HepG2 (cell line): ENCODE results near the gene ZNF48. TPM values are rescaled to one million over a fixed set of nuclear protein-coding genes. Genes with fewer than 3 reads are reported as not detected.

ENCODE experiments used
- ATF1 ChIP-seq: IDR thresholded peaks from 2 replicates; pipeline ENCODE4 v1.6.1; 2016; ENCODE audit warnings: mild to moderate bottlenecking, control low read depth
- ELF1 ChIP-seq: sonication (generic); formaldehyde crosslinking; IDR thresholded peaks from 2 replicates; pipeline ENCODE4 v1.4.0; 2020; ENCODE audit warnings: missing genetic modification reagents
- FOXK1 ChIP-seq: sonication (generic); formaldehyde crosslinking; IDR thresholded peaks from 2 replicates; pipeline ENCODE4 v1.4.0; 2020; ENCODE audit warnings: low read depth, missing genetic modification reagents, borderline replicate concordance
- NFIB ChIP-seq: sonication (generic); formaldehyde crosslinking; IDR thresholded peaks from 2 replicates; pipeline ENCODE4 v1.9.0; 2021; ENCODE audit warnings: missing genetic modification reagents, mild to moderate bottlenecking, borderline replicate concordance
- ZFP36L2 ChIP-seq: sonication (generic); formaldehyde crosslinking; IDR thresholded peaks from 2 replicates; pipeline ENCODE4 v1.4.0; 2020; ENCODE audit warnings: missing genetic modification reagents
- ZNF337 ChIP-seq: sonication (generic); formaldehyde crosslinking; IDR thresholded peaks from 2 replicates; pipeline ENCODE4 v1.5.1; 2020; ENCODE audit warnings: missing genetic modification reagents, low read depth, mild to moderate bottlenecking, borderline replicate concordance
- ZNF737 ChIP-seq: sonication (generic); formaldehyde crosslinking; IDR thresholded peaks from 2 replicates; pipeline ENCODE4 v1.5.0; 2020; ENCODE audit warnings: missing genetic modification reagents, mild to moderate bottlenecking, borderline replicate concordance
- polyA plus RNA-seq, 8 experiments: library from polyadenylated mRNA; depleted of rRNA in 3 of 8; stranded (reverse) in 7 of 8; unstranded in 1 of 8; fragments of >200 nt; fragmentation: Illumina TruSeq in 4 of 8; extraction: Trizol in 4 of 8; gene quantifications; 2 replicates each; pipeline versions ENCODE4 v1.2.1 to v1.2.3, GENCODE V29; 2011 to 2016; ENCODE audit warnings: low read depth in 4 of 8, missing spikeins in 1 of 8, mixed read lengths in 1 of 8; ENCODE audit not compliant: insufficient read depth in 1 of 8
- total RNA-seq, 5 experiments: library from RNA; depleted of rRNA; stranded (reverse); fragments of >200 nt; fragmentation: Illumina TruSeq; extraction: Trizol; gene quantifications; 2 replicates each; pipeline ENCODE4 v1.2.3, GENCODE V29; 2016; ENCODE audit warnings: low read depth in 1 of 5
- TF ChIP-seq, protein P1 (sequence below): sonication (generic); formaldehyde crosslinking; IDR thresholded peaks from 2 replicates; pipeline ENCODE4 v1.5.1; 2020; ENCODE audit warnings: missing genetic modification reagents, mild to moderate bottlenecking, borderline replicate concordance
- TF ChIP-seq, protein P2 (sequence below): sonication (generic); formaldehyde crosslinking; IDR thresholded peaks from 2 replicates; pipeline ENCODE4 v1.4.0; 2020; ENCODE audit warnings: missing genetic modification reagents
- TF ChIP-seq, protein P3 (sequence below): sonication (generic); formaldehyde crosslinking; IDR thresholded peaks from 2 replicates; pipeline ENCODE4 v1.4.0; 2020; ENCODE audit warnings: missing genetic modification reagents
- TF ChIP-seq, protein P4 (sequence below): sonication (generic); formaldehyde crosslinking; IDR thresholded peaks from 2 replicates; pipeline ENCODE4 v1.4.0; 2020; ENCODE audit warnings: missing genetic modification reagents, mild to moderate bottlenecking, borderline replicate concordance
- TF ChIP-seq, protein P5 (sequence below): sonication (generic); formaldehyde crosslinking; IDR thresholded peaks from 2 replicates; pipeline ENCODE4 v1.8.1; 2023; ENCODE audit warnings: mild to moderate bottlenecking, inconsistent platforms, moderate library complexity, missing genetic modification reagents, borderline replicate concordance

The ZNF48 gene
- total and polyA plus RNA-seq, 2 of the 13 experiments (the other 11 are each of a cell fraction or from before 2014, with no cell fraction given) = 9.9 to 12.3 TPM

DNA sequence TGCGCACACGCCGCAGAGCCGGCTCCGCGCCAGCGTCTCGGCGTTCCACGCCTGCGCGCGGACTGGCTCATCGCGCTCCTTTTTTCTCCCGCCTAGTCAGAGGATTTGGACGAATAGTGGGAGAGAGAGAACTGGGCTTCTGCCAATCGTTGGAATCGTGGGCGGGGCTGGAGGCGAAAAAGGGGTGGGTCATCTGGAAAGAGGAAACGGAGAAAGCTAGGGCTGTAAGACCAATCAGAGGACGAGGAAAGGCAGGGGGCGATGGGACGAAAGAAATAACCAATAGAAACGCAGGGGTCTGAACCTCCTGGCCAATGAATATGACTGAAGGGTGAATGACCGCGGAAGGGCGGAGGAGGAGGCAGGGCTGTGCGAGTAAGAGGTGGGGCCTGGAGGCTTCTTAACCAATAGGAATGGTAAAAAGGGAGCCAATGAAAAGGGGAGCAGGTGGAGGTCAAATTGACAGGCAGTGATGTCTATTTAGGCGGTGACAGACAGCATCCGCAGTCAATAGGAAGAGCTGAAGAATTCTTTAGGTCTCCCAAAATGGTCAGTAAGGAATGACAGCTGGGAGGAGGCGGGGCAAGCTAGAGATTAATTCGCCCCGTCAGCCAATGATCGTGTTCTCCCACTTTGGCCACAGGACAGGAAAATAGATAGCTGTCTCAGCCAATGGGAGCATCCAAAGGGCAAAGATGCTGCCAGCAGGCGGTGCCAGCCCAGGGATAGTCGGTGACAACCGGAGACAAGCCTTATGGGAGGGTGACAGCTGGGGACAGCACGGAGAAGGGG is 24.6 kb upstream of the ZNF48 start, which contains the start of gene TBC1D10B (continued):
- TF ChIP-seq, protein P1, sequence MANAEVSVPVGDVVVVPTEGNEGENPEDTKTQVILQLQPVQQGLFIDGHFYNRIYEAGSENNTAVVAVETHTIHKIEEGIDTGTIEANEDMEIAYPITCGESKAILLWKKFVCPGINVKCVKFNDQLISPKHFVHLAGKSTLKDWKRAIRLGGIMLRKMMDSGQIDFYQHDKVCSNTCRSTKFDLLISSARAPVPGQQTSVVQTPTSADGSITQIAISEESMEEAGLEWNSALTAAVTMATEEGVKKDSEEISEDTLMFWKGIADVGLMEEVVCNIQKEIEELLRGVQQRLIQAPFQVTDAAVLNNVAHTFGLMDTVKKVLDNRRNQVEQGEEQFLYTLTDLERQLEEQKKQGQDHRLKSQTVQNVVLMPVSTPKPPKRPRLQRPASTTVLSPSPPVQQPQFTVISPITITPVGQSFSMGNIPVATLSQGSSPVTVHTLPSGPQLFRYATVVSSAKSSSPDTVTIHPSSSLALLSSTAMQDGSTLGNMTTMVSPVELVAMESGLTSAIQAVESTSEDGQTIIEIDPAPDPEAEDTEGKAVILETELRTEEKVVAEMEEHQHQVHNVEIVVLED (CRISPR knock-in tag) = peak; percentile 40; the same call in 1 of the 2 replicates
- TF ChIP-seq ELF1 (CRISPR knock-in tag) (peak; percentile 76), ZNF737 (CRISPR knock-in tag) (no peak), NFIB (CRISPR knock-in tag) (no peak), FOXK1 (CRISPR knock-in tag) (no peak; the same call in 1 of the 2 replicates), ZNF337 (CRISPR knock-in tag) (no peak), ZFP36L2 (CRISPR knock-in tag) (no peak), ATF1 (CRISPR knock-in tag) (peak; percentile 93)
- TF ChIP-seq, protein P2, sequence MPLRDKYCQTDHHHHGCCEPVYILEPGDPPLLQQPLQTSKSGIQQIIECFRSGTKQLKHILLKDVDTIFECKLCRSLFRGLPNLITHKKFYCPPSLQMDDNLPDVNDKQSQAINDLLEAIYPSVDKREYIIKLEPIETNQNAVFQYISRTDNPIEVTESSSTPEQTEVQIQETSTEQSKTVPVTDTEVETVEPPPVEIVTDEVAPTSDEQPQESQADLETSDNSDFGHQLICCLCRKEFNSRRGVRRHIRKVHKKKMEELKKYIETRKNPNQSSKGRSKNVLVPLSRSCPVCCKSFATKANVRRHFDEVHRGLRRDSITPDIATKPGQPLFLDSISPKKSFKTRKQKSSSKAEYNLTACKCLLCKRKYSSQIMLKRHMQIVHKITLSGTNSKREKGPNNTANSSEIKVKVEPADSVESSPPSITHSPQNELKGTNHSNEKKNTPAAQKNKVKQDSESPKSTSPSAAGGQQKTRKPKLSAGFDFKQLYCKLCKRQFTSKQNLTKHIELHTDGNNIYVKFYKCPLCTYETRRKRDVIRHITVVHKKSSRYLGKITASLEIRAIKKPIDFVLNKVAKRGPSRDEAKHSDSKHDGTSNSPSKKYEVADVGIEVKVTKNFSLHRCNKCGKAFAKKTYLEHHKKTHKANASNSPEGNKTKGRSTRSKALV = no peak
- TF ChIP-seq, protein P3, sequence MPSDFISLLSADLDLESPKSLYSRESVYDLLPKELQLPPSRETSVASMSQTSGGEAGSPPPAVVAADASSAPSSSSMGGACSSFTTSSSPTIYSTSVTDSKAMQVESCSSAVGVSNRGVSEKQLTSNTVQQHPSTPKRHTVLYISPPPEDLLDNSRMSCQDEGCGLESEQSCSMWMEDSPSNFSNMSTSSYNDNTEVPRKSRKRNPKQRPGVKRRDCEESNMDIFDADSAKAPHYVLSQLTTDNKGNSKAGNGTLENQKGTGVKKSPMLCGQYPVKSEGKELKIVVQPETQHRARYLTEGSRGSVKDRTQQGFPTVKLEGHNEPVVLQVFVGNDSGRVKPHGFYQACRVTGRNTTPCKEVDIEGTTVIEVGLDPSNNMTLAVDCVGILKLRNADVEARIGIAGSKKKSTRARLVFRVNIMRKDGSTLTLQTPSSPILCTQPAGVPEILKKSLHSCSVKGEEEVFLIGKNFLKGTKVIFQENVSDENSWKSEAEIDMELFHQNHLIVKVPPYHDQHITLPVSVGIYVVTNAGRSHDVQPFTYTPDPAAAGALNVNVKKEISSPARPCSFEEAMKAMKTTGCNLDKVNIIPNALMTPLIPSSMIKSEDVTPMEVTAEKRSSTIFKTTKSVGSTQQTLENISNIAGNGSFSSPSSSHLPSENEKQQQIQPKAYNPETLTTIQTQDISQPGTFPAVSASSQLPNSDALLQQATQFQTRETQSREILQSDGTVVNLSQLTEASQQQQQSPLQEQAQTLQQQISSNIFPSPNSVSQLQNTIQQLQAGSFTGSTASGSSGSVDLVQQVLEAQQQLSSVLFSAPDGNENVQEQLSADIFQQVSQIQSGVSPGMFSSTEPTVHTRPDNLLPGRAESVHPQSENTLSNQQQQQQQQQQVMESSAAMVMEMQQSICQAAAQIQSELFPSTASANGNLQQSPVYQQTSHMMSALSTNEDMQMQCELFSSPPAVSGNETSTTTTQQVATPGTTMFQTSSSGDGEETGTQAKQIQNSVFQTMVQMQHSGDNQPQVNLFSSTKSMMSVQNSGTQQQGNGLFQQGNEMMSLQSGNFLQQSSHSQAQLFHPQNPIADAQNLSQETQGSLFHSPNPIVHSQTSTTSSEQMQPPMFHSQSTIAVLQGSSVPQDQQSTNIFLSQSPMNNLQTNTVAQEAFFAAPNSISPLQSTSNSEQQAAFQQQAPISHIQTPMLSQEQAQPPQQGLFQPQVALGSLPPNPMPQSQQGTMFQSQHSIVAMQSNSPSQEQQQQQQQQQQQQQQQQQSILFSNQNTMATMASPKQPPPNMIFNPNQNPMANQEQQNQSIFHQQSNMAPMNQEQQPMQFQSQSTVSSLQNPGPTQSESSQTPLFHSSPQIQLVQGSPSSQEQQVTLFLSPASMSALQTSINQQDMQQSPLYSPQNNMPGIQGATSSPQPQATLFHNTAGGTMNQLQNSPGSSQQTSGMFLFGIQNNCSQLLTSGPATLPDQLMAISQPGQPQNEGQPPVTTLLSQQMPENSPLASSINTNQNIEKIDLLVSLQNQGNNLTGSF (CRISPR knock-in tag) = no peak
- TF ChIP-seq, protein P4, sequence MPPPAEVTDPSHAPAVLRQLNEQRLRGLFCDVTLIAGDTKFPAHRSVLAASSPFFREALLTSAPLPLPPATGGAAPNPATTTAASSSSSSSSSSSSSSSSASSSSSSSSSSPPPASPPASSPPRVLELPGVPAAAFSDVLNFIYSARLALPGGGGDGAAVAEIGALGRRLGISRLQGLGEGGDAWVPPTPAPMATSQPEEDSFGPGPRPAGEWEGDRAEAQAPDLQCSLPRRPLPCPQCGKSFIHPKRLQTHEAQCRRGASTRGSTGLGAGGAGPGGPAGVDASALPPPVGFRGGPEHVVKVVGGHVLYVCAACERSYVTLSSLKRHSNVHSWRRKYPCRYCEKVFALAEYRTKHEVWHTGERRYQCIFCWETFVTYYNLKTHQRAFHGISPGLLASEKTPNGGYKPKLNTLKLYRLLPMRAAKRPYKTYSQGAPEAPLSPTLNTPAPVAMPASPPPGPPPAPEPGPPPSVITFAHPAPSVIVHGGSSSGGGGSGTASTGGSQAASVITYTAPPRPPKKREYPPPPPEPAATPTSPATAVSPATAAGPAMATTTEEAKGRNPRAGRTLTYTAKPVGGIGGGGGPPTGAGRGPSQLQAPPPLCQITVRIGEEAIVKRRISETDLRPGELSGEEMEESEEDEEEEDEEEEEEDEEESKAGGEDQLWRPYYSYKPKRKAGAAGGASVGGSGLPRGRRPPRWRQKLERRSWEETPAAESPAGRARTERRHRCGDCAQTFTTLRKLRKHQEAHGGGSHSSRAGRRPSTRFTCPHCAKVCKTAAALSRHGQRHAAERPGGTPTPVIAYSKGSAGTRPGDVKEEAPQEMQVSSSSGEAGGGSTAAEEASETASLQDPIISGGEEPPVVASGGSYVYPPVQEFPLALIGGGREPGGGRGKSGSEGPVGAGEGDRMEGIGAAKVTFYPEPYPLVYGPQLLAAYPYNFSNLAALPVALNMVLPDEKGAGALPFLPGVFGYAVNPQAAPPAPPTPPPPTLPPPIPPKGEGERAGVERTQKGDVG (CRISPR knock-in tag) = no peak
- TF ChIP-seq, protein P5, sequence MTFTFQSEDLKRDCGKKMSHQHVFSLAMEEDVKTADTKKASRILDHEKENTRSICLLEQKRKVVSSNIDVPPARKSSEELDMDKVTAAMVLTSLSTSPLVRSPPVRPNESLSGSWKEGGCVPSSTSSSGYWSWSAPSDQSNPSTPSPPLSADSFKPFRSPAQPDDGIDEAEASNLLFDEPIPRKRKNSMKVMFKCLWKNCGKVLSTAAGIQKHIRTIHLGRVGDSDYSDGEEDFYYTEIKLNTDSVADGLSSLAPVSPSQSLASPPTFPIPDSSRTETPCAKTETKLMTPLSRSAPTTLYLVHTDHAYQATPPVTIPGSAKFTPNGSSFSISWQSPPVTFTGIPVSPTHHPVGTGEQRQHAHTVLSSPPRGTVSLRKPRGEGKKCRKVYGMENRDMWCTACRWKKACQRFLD = no peak
